ENCODE results near the gene PPP2R5B. TPM values are rescaled to one million over a fixed set of nuclear protein-coding genes. Genes with fewer than 3 reads are reported as not detected.

PPP2R5B gene
- total RNA-seq, 1 donor from 2014 or later, result 13.3 TPM

- TF ChIP-seq CTCF (IDR thresholded peaks at IDR 0.05; ENCODE audit: unreplicated experiment), result no peak
- peaks cover 20% of the 10 kb centered on the region for H3K36me3 Mint-ChIP-seq (ENCODE audit: low read depth, unreplicated experiment)
- H3K4me1 Mint-ChIP-seq (ENCODE audit: unreplicated experiment), result peaks cover 8% of the 10 kb centered on the region
- DNase-seq (ENCODE audit: low spot score), result no peak
- H3K9me3 Mint-ChIP-seq (ENCODE audit: unreplicated experiment), result no peaks in the 10 kb centered on the region
- no peak overlapping the region for H3K27ac Mint-ChIP-seq (ENCODE audit: unreplicated experiment)
- H3K27me3 Mint-ChIP-seq (ENCODE audit: unreplicated experiment), result peaks cover 10% of the 10 kb centered on the region
- H3K4me3 Mint-ChIP-seq (ENCODE audit: unreplicated experiment), result no peak overlapping the region
These were observed 12.8 kb upstream of the PPP2R5B start for GRCh38 chr11:64911689-64912088.

GRCh38 chr11:64913171-64913727 is 11.2 kb upstream of the PPP2R5B start:
- DNase-seq (ENCODE audit: low spot score), result no peak

GRCh38 chr11:64914123-64914522 is 10.4 kb upstream of the PPP2R5B start:
- no peak overlapping the region for H3K27ac Mint-ChIP-seq (ENCODE audit: unreplicated experiment)
- no peak for TF ChIP-seq CTCF (IDR thresholded peaks at IDR 0.05; ENCODE audit: unreplicated experiment)
- H3K27me3 Mint-ChIP-seq (ENCODE audit: unreplicated experiment), result peaks cover 10% of the 10 kb centered on the region

More at GRCh38 chr11:64913171-64913727, 11.2 kb upstream of the PPP2R5B start:
- no peak for TF ChIP-seq CTCF (IDR thresholded peaks at IDR 0.05; ENCODE audit: unreplicated experiment)
- Mint-ChIP-seq H3K4me1 (ENCODE audit: unreplicated experiment) (peaks cover 13% of the 10 kb centered on the region), H3K36me3 (ENCODE audit: low read depth, unreplicated experiment) (peaks cover 24% of the 10 kb centered on the region), H3K27me3 (ENCODE audit: unreplicated experiment) (peaks cover 10% of the 10 kb centered on the region), H3K27ac (ENCODE audit: unreplicated experiment) (no peak overlapping the region), H3K9me3 (ENCODE audit: unreplicated experiment) (no peaks in the 10 kb centered on the region), H3K4me3 (ENCODE audit: unreplicated experiment) (peak overlapping the region; percentile 25)

GRCh38 chr11:64915376-64915887 is 9.1 kb upstream of the PPP2R5B start:
- no peak for DNase-seq (ENCODE audit: low spot score)
- no peak overlapping the region for H3K27ac Mint-ChIP-seq (ENCODE audit: unreplicated experiment)

More at GRCh38 chr11:64914123-64914522, 10.4 kb upstream of the PPP2R5B start:
- Mint-ChIP-seq H3K4me1 (ENCODE audit: unreplicated experiment) (peaks cover 13% of the 10 kb centered on the region), H3K4me3 (ENCODE audit: unreplicated experiment) (no peak overlapping the region), H3K36me3 (ENCODE audit: low read depth, unreplicated experiment) (peaks cover 21% of the 10 kb centered on the region), H3K9me3 (ENCODE audit: unreplicated experiment) (no peaks in the 10 kb centered on the region)
- no peak for DNase-seq (ENCODE audit: low spot score)

More at GRCh38 chr11:64915376-64915887, 9.1 kb upstream of the PPP2R5B start:
- peaks cover 21% of the 10 kb centered on the region for H3K36me3 Mint-ChIP-seq (ENCODE audit: low read depth, unreplicated experiment)
- H3K4me3 Mint-ChIP-seq (ENCODE audit: unreplicated experiment), result peak overlapping the region; percentile 93
- H3K4me1 Mint-ChIP-seq (ENCODE audit: unreplicated experiment), result peaks cover 13% of the 10 kb centered on the region
- no peak for TF ChIP-seq CTCF (IDR thresholded peaks at IDR 0.05; ENCODE audit: unreplicated experiment)
- no peaks in the 10 kb centered on the region for H3K9me3 Mint-ChIP-seq (ENCODE audit: unreplicated experiment)
- H3K27me3 Mint-ChIP-seq (ENCODE audit: unreplicated experiment), result peaks cover 10% of the 10 kb centered on the region

Measured in endothelial cell (in vitro differentiated cells).